Central memory CD8-positive, alpha-beta T cell (primary cell): ENCODE measurements around the gene UBE2R2.

Experiments
- ATAC-seq: fragments of 150-1000 bp; cut with Tn5 transposase; replicated peaks from 2 replicates; pipeline ENCODE4 v1.10.0; 2022; ENCODE audit warnings: mild to moderate bottlenecking, moderate FRiP score, moderate number of reproducible peaks; ENCODE audit not compliant: poor library complexity, severe bottlenecking; ENCODE audit errors: extremely low read depth
- DNase-seq, 2 donors: peaks; one replicate each; pipeline ENCODE4 v3.0.0; 2021; ENCODE audit warnings: low spot score in 2 of 2
- H3K27ac Mint-ChIP-seq: one replicate; pipeline ENCODE4 v1.8.0; 2022; ENCODE audit warnings: low read depth, mild to moderate bottlenecking, moderate library complexity, mixed read lengths
- H3K27me3 Mint-ChIP-seq: one replicate; pipeline ENCODE4 v1.8.0; 2022; ENCODE audit warnings: mixed read lengths
- H3K36me3 Mint-ChIP-seq: one replicate; pipeline ENCODE4 v1.8.0; 2022; ENCODE audit warnings: mild to moderate bottlenecking, moderate library complexity, mixed read lengths; ENCODE audit not compliant: insufficient read depth
- H3K4me1 Mint-ChIP-seq: one replicate; pipeline ENCODE4 v1.8.0; 2022; ENCODE audit warnings: mixed read lengths
- H3K4me3 Mint-ChIP-seq: one replicate; pipeline ENCODE4 v1.8.0; 2022; ENCODE audit warnings: mild to moderate bottlenecking, moderate library complexity, mixed read lengths
- H3K9me3 Mint-ChIP-seq: one replicate; pipeline ENCODE4 v1.8.0; 2022; ENCODE audit warnings: mixed read lengths

Gene UBE2R2

DNA sequence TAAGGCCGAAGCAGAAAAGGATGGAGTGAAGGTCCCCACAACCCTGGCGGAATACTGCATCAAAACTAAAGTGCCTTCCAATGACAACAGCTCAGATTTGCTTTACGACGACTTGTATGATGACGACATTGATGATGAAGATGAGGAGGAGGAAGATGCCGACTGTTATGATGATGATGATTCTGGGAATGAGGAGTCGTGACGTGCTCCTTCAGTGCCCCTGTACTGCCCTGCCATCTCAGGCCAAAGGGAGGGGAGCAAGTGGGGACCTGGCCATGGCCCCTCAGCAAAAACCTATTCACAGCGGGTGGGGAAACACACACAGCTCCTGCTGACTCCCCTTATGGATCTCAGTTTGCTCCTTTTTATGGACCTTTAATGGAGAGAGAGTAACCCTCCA is 100.1 kb downstream of the UBE2R2 start:
- peaks cover 46% of the 10 kb centered on the region for H3K36me3 Mint-ChIP-seq
- no peak for ATAC-seq
- no peaks in the 10 kb centered on the region for H3K27me3 Mint-ChIP-seq
- no peak for DNase-seq
- H3K9me3 Mint-ChIP-seq, result no peaks in the 10 kb centered on the region
- peak overlapping the region; percentile 41 for H3K27ac Mint-ChIP-seq
- H3K4me3 Mint-ChIP-seq, result no peak overlapping the region
- H3K4me1 Mint-ChIP-seq, result no peaks in the 10 kb centered on the region

DNA sequence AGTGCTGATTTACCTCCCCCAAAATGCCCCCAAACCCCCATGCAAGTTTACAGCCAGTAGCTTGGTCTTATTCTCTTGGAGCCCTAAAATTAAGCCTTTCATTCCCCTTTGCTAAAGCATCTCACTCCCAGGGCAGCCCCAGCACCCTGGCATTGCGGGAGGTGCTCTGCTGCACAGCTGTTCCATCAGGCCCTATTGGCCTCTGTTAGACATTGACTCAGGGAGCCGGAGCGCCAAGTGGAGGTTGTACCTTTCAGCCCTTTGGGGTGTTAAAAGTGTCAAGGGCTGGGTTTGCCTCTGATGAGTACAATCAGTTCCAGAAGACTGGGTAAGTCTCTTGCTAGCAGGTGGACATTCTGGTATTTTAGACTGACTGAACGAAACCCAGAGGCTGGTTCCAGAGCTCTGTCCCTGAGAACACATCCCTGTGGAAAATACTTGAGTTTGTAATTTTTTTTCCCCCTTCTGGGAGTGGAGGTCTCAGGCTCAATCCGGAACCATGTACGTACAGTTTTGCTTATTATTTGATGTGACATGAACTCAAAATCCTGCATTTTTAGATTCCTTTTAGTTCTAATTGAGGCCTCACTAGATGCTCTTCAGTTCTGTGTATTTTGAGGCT is 102.4 kb downstream of the UBE2R2 start:
- DNase-seq (no peak), ATAC-seq (no peak)
- Mint-ChIP-seq H3K4me3 (no peak overlapping the region), H3K27me3 (no peaks in the 10 kb centered on the region), H3K9me3 (no peaks in the 10 kb centered on the region), H3K4me1 (no peaks in the 10 kb centered on the region), H3K36me3 (peaks cover 48% of the 10 kb centered on the region), H3K27ac (no peak overlapping the region)

DNA sequence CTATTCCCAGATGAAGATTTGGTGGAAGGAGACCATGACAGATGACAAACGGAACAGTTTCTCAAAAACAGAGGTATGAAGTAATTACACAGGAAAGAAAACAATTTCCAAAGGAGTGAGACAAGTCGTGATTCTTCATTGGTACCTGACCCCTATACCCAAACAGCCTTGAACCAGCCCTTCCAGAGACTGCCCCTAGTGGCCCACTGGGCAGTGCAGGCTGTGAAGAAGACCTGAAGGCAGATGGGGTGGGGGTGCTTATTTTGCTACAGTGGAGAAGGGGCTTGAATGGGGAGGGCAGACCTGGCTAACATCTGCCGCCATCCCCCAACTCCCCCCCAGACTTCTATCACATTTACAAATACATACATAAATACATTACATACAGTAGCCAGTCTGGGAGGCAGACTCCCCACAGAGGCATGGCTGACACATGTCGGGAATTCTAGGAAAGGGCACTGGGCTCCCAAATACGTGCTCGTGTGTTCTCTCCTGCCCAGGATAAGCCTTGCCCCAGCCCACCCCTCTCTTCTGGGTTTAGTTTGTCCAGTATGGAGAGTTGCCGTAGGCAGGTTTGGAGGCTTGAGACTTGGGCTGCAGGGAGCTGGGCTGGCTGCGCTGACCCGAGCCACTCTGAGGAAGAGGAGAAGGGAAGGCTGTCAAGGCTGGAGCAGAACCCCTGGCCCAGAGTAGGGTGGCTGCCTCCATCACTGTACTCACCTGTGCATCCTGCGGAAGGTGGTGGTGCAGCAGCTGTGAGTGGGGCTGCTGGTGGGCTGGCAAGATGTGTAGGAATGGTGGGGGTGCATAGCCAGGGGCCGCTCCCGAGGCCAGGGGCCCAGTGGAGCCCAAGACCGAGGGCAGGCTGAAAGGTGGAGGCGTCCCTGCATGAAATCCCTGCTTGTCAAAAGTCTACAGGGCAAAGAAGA is 105.3 kb downstream of the UBE2R2 start:
- H3K9me3 Mint-ChIP-seq, result no peaks in the 10 kb centered on the region
- peaks cover 45% of the 10 kb centered on the region for H3K36me3 Mint-ChIP-seq
- H3K4me1 Mint-ChIP-seq, result no peaks in the 10 kb centered on the region
- DNase-seq (no peak), ATAC-seq (no peak)
- no peaks in the 10 kb centered on the region for H3K27me3 Mint-ChIP-seq
- no peak overlapping the region for H3K4me3 Mint-ChIP-seq
- no peak overlapping the region for H3K27ac Mint-ChIP-seq

DNA sequence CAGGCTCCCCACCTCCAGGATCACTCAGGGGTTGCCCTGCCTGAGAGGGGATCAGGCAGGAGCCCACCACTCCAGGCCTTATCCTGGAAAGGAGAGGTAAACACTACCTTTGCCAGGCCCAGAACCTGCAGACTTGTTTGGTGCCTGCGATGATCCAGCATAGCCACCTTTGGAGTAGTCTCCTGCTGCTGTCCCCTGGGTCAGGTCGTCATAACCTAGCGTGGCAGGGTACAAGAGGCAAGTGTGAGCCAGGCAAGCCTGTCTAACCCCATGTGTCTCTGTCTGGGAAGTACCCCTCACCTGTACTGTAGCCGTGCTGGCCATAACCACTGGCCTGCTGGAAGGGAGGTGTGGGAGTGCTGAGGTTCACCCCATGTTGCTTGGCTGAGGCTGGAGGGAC is 106.1 kb downstream of the UBE2R2 start:
- Mint-ChIP-seq H3K27me3 (no peaks in the 10 kb centered on the region), H3K9me3 (no peaks in the 10 kb centered on the region), H3K4me3 (no peak overlapping the region), H3K4me1 (no peaks in the 10 kb centered on the region), H3K36me3 (peaks cover 40% of the 10 kb centered on the region), H3K27ac (no peak overlapping the region)
- DNase-seq (no peak), ATAC-seq (no peak)

DNA sequence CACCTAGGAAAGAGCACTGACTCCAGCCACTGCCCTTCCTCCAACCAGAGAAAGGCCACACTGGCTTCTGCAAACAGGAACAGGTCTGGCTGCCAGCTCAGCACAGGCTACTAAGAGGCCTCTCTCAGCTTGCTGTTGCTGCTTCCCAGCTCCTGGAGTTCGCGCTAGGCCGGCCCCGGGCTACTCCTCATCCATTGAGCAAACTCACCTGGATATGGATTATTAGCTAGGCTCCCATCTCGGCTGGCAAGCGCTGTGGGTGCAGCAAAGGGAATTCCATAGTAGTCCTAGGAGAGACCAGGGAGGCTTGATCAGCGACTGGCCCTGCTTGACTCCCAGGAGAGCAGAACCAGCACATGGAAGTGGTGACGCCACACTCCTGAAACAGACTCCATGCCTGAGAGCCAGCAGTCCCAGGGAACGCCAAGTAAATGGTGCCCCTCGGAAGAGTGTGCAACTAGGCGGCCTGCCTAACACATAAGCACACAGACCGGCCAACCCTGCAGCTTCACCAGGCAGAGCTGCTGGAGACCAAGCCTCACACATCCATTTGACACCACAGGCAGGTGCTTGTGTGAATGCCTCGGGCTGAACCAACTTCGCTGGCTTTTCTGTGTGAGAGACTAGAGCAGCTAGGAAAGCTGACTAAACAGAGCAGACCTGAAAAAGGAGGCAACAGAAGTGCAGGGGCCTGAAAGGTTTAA is 107.2 kb downstream of the UBE2R2 start:
- Mint-ChIP-seq H3K4me3 (no peak overlapping the region), H3K36me3 (peaks cover 34% of the 10 kb centered on the region), H3K9me3 (no peaks in the 10 kb centered on the region), H3K27me3 (no peaks in the 10 kb centered on the region), H3K4me1 (no peaks in the 10 kb centered on the region), H3K27ac (peak overlapping the region; percentile 36)
- DNase-seq (no peak), ATAC-seq (no peak)

DNA sequence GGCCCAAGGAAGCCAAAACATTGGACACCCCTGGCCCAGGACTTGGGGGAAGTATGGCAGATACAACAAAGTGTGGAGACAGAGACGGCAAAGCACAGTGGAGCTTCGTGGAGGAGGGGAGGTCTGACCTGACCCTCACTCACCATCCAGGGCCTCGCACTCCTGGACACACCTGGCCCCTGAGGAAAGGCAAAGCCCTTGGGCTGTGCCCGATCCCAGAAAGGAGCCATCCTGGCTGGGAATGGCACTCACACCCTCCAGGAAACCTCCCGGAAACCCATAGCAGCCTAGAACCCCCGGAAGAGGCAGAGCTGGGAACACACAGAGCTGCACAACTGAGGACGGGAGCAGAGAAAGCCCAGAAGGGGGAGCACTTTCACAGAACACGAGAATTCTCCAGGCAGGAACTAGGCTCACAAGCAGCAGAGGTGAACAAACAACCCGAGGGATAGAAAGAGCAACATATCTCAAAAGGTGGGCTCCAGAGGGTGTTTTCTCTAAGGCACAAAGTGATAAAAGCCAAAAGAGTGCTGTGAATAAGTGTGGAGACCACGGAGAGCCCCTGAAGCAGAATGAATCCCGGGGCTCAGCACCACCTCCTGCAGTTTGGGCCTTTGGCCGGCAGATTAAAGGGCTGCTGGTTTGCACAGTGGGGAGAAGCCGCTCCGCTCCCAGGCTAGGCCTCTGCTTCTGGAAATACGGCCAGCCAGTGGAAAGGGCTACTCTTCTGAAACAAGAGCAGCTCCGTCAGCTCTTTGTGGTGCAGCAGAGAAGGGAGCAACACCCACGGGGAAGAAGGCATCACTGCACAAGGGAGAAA is 108.2 kb downstream of the UBE2R2 start:
- ATAC-seq (no peak), DNase-seq (no peak)
- Mint-ChIP-seq H3K27ac (peak overlapping the region; percentile 36), H3K4me1 (no peaks in the 10 kb centered on the region), H3K27me3 (no peaks in the 10 kb centered on the region), H3K9me3 (no peaks in the 10 kb centered on the region), H3K4me3 (no peak overlapping the region), H3K36me3 (peaks cover 33% of the 10 kb centered on the region)

DNA sequence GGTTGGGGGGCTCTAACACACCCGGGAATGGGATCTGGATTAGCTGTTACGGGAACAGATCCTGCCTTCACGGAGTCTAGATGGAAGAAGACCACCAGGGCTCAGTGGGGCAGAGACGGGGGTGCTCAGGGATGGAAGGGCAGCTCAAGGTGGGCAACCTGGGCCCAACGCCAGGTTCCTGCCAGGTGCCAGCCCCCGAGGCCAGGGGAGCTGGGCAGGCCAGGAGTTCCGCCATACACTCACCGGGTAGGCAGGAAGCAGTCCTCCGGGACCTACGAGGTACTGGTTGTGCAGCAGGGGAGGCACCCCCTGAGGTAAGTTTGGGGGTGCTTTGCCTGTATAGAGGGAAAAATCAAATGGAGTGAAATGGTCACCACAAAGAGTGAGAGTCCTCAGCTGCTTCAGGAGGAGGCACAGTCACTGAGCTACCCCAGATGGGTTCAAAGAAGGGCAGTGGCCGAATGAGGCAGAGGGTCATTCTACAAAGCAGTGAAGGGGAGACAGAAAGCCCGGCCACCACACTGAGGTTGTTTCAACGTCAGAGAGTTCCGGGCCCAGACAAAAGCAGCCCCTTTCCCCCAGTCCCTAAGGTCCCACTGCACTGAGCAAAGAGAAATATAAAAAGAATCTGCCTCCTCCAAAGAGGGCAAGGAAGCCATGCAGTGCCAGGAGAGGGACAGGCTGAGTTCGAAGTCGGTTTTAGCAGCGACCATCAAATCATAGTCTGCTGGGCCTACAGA is 110.0 kb downstream of the UBE2R2 start:
- Mint-ChIP-seq H3K4me1 (no peaks in the 10 kb centered on the region), H3K27me3 (no peaks in the 10 kb centered on the region), H3K4me3 (no peak overlapping the region), H3K36me3 (peaks cover 38% of the 10 kb centered on the region), H3K27ac (no peak overlapping the region), H3K9me3 (no peaks in the 10 kb centered on the region)
- no peak for DNase-seq
- ATAC-seq, result no peak

DNA sequence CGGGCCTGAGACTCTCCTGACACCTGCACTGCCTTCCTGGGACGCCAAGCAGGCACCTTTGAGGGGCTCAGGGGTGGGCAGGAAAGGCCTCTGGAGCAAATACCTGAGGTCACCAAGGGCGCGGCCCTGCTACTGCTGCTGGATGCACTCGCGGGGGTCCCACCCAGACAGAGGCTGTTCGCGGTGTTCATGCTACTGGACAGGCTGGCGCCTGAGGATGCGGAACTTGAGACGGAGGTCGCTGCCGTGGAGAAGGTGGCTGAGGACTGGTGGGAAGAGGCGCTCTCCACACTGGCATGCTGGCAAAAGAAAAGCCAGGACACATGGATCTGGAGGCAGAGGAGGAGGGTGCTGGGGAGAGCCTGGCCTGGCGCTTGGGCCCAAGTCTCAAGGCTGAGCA is 110.7 kb downstream of the UBE2R2 start:
- ATAC-seq, result no peak
- Mint-ChIP-seq H3K27me3 (no peaks in the 10 kb centered on the region), H3K36me3 (peaks cover 35% of the 10 kb centered on the region)

DNA sequence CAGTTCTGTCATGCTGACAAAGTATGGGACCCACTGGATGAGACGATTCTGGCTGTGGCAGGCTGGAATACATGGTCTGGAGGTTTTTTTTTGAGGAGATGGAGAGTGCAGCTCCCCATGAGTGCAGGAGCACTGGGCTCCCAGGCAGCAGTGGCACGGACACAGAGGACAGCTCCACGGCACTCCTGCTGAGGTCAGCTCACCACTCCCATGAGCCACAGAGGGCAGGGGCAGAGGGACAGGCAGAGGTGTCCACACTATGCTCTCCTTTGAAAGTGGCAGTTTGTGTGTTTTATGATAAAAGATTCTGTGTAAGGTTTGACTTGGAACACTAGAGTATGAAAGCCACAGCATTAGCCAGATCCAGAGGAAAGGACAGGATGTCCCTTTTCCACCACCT is 114.4 kb downstream of the UBE2R2 start:
- DNase-seq, result no peak
- H3K9me3 Mint-ChIP-seq, result no peaks in the 10 kb centered on the region
- peaks cover 38% of the 10 kb centered on the region for H3K36me3 Mint-ChIP-seq
- H3K4me3 Mint-ChIP-seq, result no peak overlapping the region
- peak overlapping the region; percentile 47 for H3K27ac Mint-ChIP-seq
- no peak for ATAC-seq
- H3K27me3 Mint-ChIP-seq, result no peaks in the 10 kb centered on the region
- H3K4me1 Mint-ChIP-seq, result no peaks in the 10 kb centered on the region

More for the DNA sequence above, 110.7 kb downstream of the UBE2R2 start:
- H3K4me3 Mint-ChIP-seq, result no peak overlapping the region
- no peaks in the 10 kb centered on the region for H3K4me1 Mint-ChIP-seq
- no peaks in the 10 kb centered on the region for H3K9me3 Mint-ChIP-seq
- DNase-seq, result no peak
- no peak overlapping the region for H3K27ac Mint-ChIP-seq

DNA sequence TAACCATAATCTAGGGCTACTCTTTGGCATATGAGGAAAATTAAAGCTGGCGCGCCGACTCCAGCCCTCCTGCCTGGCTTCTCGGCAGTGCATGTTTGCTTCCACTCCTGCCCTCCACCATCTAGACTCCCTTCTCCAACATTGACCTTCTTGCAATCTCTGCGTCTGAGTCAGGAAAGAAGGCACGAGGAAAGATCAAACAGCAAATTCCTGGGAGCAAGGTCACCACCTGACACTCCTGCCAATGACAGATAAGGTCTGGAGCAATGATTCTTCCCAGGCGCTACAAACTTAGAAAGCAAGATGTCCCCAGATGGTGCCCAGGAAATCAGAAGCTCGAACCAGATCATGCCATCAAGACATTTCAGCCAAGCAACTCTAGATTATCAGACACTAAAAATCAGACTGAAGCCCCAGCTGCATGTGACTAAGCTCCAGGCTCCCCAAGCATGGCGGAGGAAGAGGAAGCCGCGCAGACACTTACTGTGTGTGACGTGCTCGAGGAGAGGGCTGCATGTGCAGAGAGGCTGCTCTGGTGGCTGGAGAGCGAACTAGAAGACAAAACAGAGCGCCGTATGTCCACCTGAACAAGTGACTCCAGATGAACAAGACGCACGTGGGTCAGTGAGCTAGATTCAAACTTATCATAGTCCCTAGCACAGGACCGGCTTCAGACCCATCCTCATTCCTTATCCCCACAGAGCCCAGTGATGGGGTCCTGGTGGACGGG is 115.3 kb downstream of the UBE2R2 start:
- Mint-ChIP-seq H3K36me3 (peaks cover 36% of the 10 kb centered on the region), H3K27ac (peak overlapping the region; percentile 47), H3K27me3 (no peaks in the 10 kb centered on the region), H3K4me3 (no peak overlapping the region), H3K9me3 (no peaks in the 10 kb centered on the region), H3K4me1 (no peaks in the 10 kb centered on the region)
- ATAC-seq (no peak), DNase-seq (no peak)

DNA sequence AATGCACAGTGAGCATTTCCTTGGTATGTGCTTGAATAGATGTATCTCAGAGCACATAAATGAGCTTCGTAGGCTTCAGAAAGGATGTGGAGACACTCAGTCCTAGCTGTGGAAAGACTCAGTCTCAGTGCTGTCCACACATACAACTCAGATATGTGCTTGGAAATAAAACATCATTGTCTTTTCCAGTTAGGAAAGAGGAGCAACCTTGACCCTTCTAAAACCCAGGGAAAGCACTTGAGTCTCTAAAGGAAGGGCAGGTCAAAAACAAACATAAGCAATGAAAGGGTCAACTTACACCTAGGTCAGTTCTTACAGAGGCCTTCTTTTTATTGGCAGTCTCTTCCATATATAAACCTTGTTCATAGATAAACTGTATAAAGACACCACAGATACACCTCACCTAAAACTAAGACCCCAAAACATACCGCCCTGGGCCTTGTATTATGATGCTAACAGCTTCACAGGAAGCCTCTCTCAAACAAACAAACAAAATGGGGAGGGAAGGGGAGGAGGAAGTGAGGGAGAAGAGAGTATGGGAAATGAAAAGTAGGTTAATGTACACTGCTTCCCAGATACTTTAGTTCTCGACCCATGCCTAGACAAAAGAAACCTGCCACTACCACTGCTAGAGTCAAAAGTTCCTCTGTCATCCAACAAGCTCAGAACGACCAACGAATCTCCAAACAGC is 117.4 kb downstream of the UBE2R2 start:
- Mint-ChIP-seq H3K9me3 (no peaks in the 10 kb centered on the region), H3K27me3 (no peaks in the 10 kb centered on the region), H3K4me3 (no peak overlapping the region), H3K4me1 (no peaks in the 10 kb centered on the region), H3K36me3 (peaks cover 36% of the 10 kb centered on the region), H3K27ac (no peak overlapping the region)
- ATAC-seq, result no peak
- DNase-seq, result no peak
